ENCODE measurements around the gene AHRR. TPM values are rescaled to one million over a fixed set of nuclear protein-coding genes. Genes with fewer than 3 reads are reported as not detected.
A peak's percentile ranks its signal among the peaks of the same experiment; 100 is the strongest.
"Not testable (repeated sequence)": the region's sequence is repeated elsewhere in the genome, so short reads cannot be mapped to it uniquely, and the experiment has no call there.

AHRR gene
- total RNA-seq, 1 experiment from 2014 or later: 2.2 TPM

DNA sequence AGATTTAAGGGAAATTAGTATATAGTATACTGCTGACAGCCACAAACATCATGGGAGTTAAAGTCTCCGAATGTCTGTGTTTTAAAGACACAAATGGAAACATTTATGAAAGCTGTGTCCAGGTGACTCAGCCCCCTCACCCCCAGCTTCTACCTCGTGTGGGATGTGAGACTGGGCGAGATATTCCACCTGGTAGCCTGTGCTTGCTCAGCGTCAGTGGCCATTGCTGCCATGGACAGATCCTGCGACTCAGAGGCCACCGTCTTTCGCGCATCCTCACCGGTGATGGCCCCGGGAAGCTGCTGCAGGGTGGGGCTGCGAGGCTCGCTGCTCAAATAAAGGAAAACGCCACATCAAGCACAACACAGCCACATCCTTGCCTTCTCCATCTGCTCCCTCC lies 90.2 kb downstream of the AHRR start:
- Histone ChIP-seq H2BK12ac (ENCODE audit: insufficient read length, low read depth, low read length) (no peak overlapping the region), H2AFZ (ENCODE audit: low read length) (no peak overlapping the region), H4K8ac (replicated peaks; ENCODE audit: insufficient read length, low read depth, low read length) (no peak overlapping the region), H3K4ac (ENCODE audit: low read depth, low read length) (no peak overlapping the region), H3K56ac (ENCODE audit: insufficient read length, low read depth, low read length) (no peak overlapping the region), H3K79me1 (ENCODE audit: insufficient read depth, low read depth, low read length, poor library complexity, severe bottlenecking) (no peaks in the 10 kb centered on the region), H3K79me2 (ENCODE audit: insufficient read depth, low read length) (no peaks in the 10 kb centered on the region), H3K18ac (ENCODE audit: insufficient read length, low read depth, low read length) (no peak overlapping the region), H2BK5ac (ENCODE audit: insufficient read length, low read length) (no peak overlapping the region), H3K4me1 (ENCODE audit: insufficient read depth, low read length) (no peaks in the 10 kb centered on the region; the same call in 1 of the 2 replicates), H4K91ac (ENCODE audit: insufficient read length, low read depth, low read length) (no peak overlapping the region), H2BK120ac (ENCODE audit: low read depth, low read length, poor library complexity, severe bottlenecking) (no peak overlapping the region), H2BK20ac (ENCODE audit: low read depth, low read length, poor library complexity, severe bottlenecking) (no peak overlapping the region), H2AK5ac (ENCODE audit: insufficient read length, low read length) (no peak overlapping the region), H3K4me2 (ENCODE audit: insufficient read depth, insufficient read length, low read length) (no peak overlapping the region), H3K9ac (ENCODE audit: extremely low read depth, insufficient read length, low read length) (no peak overlapping the region), H3K9me3 (ENCODE audit: control insufficient read depth, low read depth, low read length) (no peaks in the 10 kb centered on the region), H3T11ph (ENCODE audit: low read length) (no peak overlapping the region), H2BK15ac (ENCODE audit: low read depth, low read length) (no peak overlapping the region), H4K5ac (ENCODE audit: insufficient read length, low read depth, low read length) (no peak overlapping the region), H4K20me1 (ENCODE audit: control insufficient read depth, insufficient read depth, insufficient read length) (peaks cover 4% of the 10 kb centered on the region), H3K27ac (ENCODE audit: insufficient read length, low read depth, low read length) (no peak overlapping the region), H3K14ac (ENCODE audit: insufficient read depth, low read length) (no peak overlapping the region), H3K23me2 (ENCODE audit: insufficient read length, low read depth, low read length, poor library complexity, severe bottlenecking) (no peaks in the 10 kb centered on the region), H3K23ac (ENCODE audit: insufficient read length, low read depth, low read length) (no peak overlapping the region), H3K27me3 (ENCODE audit: insufficient read depth, low read length) (no peaks in the 10 kb centered on the region)
- Mint-ChIP-seq H3K27ac (no peak overlapping the region), H3K9me3 (no peaks in the 10 kb centered on the region), H3K36me3 (ENCODE audit: insufficient read depth in 1 of 3, low read depth in 3 of 3) (no peaks in the 10 kb centered on the region), H3K4me3 (no peak overlapping the region), H3K4me1 (peaks cover 12 to 25% of the 10 kb centered on the region in 2 experiments; a peak in 3 of 4 replicates), H3K27me3 (ENCODE audit: low read depth) (no peaks in the 10 kb centered on the region; the same call in 1 of the 2 replicates)
- no peak for DNase-seq
- TF ChIP-seq, protein P1, sequence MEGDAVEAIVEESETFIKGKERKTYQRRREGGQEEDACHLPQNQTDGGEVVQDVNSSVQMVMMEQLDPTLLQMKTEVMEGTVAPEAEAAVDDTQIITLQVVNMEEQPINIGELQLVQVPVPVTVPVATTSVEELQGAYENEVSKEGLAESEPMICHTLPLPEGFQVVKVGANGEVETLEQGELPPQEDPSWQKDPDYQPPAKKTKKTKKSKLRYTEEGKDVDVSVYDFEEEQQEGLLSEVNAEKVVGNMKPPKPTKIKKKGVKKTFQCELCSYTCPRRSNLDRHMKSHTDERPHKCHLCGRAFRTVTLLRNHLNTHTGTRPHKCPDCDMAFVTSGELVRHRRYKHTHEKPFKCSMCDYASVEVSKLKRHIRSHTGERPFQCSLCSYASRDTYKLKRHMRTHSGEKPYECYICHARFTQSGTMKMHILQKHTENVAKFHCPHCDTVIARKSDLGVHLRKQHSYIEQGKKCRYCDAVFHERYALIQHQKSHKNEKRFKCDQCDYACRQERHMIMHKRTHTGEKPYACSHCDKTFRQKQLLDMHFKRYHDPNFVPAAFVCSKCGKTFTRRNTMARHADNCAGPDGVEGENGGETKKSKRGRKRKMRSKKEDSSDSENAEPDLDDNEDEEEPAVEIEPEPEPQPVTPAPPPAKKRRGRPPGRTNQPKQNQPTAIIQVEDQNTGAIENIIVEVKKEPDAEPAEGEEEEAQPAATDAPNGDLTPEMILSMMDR (conservative IDR thresholded peaks at IDR 0.05): no peak
- WGBS (ENCODE audit: extremely low coverage, insufficient read length, low lambda C conversion rate): no CpG with 5 or more reads among the region's 13 CpGs

DNA sequence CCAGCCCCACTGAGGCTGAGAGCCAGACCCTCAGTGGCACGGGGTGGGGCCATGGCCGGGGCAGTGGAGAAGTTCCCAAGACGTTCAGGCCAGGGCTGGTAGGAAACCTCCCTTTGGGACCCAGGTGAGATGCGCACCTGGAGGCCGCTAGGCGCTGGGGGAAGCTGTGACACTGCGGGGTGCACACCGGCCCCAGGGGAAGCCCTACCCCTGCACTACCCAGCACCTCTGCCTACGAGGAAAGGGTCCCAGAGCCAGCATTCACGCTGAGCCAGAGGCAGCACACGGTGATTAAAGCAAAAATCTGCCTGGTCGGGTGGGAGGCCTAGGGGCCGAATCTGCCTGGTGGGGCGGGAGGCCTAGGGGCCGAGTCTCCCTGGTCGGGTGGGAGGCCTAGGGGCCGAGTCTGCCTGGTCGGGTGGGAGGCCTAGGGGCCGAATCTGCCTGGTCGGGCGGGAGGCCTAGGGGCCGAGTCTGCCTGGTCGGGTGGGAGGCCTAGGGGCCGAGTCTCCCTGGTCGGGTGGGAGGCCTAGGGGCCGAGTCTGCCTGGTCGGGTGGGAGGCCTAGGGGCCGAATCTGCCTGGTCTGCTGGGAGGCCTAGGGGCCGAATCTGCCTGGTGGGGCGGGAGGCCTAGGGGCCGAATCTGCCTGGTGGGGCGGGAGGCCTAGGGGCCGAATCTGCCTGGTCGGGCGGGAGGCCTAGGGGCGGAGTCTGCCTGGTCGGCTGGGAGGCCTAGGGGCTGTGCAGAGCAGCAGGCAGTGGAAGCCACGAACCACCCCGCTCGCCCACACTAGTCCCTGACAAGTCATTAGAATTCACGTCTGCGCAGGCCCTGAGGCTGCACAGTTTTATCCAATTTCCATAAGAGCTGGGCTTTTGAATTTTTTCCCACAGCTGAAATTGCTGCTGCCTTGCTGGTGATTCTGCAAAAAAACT lies 93.7 kb downstream of the AHRR start:
- not testable (repeated sequence) for H3K36me3 Mint-ChIP-seq (ENCODE audit: insufficient read depth in 1 of 3, low read depth in 3 of 3); H2BK20ac ChIP-seq (ENCODE audit: low read depth, low read length, poor library complexity, severe bottlenecking); H3K23me2 ChIP-seq (ENCODE audit: insufficient read length, low read depth, low read length, poor library complexity, severe bottlenecking); H3K4me3 Mint-ChIP-seq; H2AFZ ChIP-seq (ENCODE audit: low read length); H2BK15ac ChIP-seq (ENCODE audit: low read depth, low read length); H4K5ac ChIP-seq (ENCODE audit: insufficient read length, low read depth, low read length); H2AK5ac ChIP-seq (ENCODE audit: insufficient read length, low read length); H3K27ac ChIP-seq (ENCODE audit: insufficient read length, low read depth, low read length); H3K4me1 ChIP-seq (ENCODE audit: insufficient read depth, low read length); H3K79me1 ChIP-seq (ENCODE audit: insufficient read depth, low read depth, low read length, poor library complexity, severe bottlenecking); H3K23ac ChIP-seq (ENCODE audit: insufficient read length, low read depth, low read length); H4K8ac ChIP-seq (replicated peaks; ENCODE audit: insufficient read length, low read depth, low read length); H2BK12ac ChIP-seq (ENCODE audit: insufficient read length, low read depth, low read length); H3K9ac ChIP-seq (ENCODE audit: extremely low read depth, insufficient read length, low read length); H3K4me2 ChIP-seq (ENCODE audit: insufficient read depth, insufficient read length, low read length); H3K27me3 ChIP-seq (ENCODE audit: insufficient read depth, low read length); H3T11ph ChIP-seq (ENCODE audit: low read length); H3K56ac ChIP-seq (ENCODE audit: insufficient read length, low read depth, low read length); H3K9me3 ChIP-seq (ENCODE audit: control insufficient read depth, low read depth, low read length); H4K20me1 ChIP-seq (ENCODE audit: control insufficient read depth, insufficient read depth, insufficient read length); H3K27me3 Mint-ChIP-seq (ENCODE audit: low read depth); H3K79me2 ChIP-seq (ENCODE audit: insufficient read depth, low read length); H2BK5ac ChIP-seq (ENCODE audit: insufficient read length, low read length); H2BK120ac ChIP-seq (ENCODE audit: low read depth, low read length, poor library complexity, severe bottlenecking); H3K9me3 Mint-ChIP-seq
- H4K91ac ChIP-seq (ENCODE audit: insufficient read length, low read depth, low read length): peak overlapping the region; percentile 9
- WGBS (ENCODE audit: extremely low coverage, insufficient read length, low lambda C conversion rate): no CpG with 5 or more reads among the region's 42 CpGs
- Mint-ChIP-seq H3K27ac (peak overlapping the region; percentile 54 to 82 (median 77); a peak in 3 of 7 replicates), H3K4me1 (peaks cover 19 to 32% of the 10 kb centered on the region in 2 experiments)
- peak; percentile 87 for DNase-seq
- H3K18ac ChIP-seq (ENCODE audit: insufficient read length, low read depth, low read length): peak overlapping the region; percentile 95
- H3K4ac ChIP-seq (ENCODE audit: low read depth, low read length): peak overlapping the region; percentile 14
- peak overlapping the region; percentile 72 for H3K14ac ChIP-seq (ENCODE audit: insufficient read depth, low read length)
